IPS-15b (cell line): ENCODE results near the gene SLC66A1.

Source experiments
- H3K27me3 ChIP-seq: one replicate; pipeline ENCODE4 v1.6.1; 2013; ENCODE audit warnings: low read length; ENCODE audit not compliant: control insufficient read depth, insufficient read depth
- H3K36me3 ChIP-seq: one replicate; pipeline ENCODE4 v1.6.1; 2013; ENCODE audit warnings: low read length; ENCODE audit not compliant: control insufficient read depth, insufficient read depth
- H3K4me1 ChIP-seq: one replicate; pipeline ENCODE4 v1.6.1; 2013; ENCODE audit warnings: mild to moderate bottlenecking, low read length; ENCODE audit not compliant: control insufficient read depth, insufficient read depth
- H3K4me3 ChIP-seq: one replicate; pipeline ENCODE4 v1.5.1; 2013; ENCODE audit warnings: low read depth, low read length
- H3K9ac ChIP-seq: one replicate; pipeline ENCODE4 v1.6.1; 2013; ENCODE audit warnings: low read depth, mild to moderate bottlenecking, low read length
- H3K9me3 ChIP-seq: one replicate; pipeline ENCODE4 v1.6.1; 2013; ENCODE audit warnings: mild to moderate bottlenecking, low read length; ENCODE audit not compliant: control insufficient read depth, insufficient read depth

The SLC66A1 gene

GRCh38 chr1:19317126-19317910, 5.2 kb downstream of the SLC66A1 start:
- no peak overlapping the region for H3K9ac ChIP-seq
- no peak overlapping the region for H3K4me3 ChIP-seq
- H3K36me3 ChIP-seq = no peaks in the 10 kb centered on the region
- H3K9me3 ChIP-seq = no peaks in the 10 kb centered on the region
- no peaks in the 10 kb centered on the region for H3K27me3 ChIP-seq
- H3K4me1 ChIP-seq = peaks cover 4% of the 10 kb centered on the region

GRCh38 chr1:19319196-19319595, 7.1 kb downstream of the SLC66A1 start:
- Histone ChIP-seq H3K4me1 (peaks cover 4% of the 10 kb centered on the region), H3K4me3 (no peak overlapping the region), H3K9me3 (no peaks in the 10 kb centered on the region)

GRCh38 chr1:19321071-19321470, 8.9 kb downstream of the SLC66A1 start:
- Histone ChIP-seq H3K9ac (no peak overlapping the region), H3K9me3 (no peaks in the 10 kb centered on the region), H3K27me3 (no peaks in the 10 kb centered on the region), H3K4me3 (no peak overlapping the region), H3K36me3 (peaks cover 8% of the 10 kb centered on the region), H3K4me1 (peaks cover 4% of the 10 kb centered on the region)

More at GRCh38 chr1:19319196-19319595, 7.1 kb downstream of the SLC66A1 start:
- Histone ChIP-seq H3K27me3 (no peaks in the 10 kb centered on the region), H3K9ac (no peak overlapping the region), H3K36me3 (no peaks in the 10 kb centered on the region)

GRCh38 chr1:19322481-19322880, 10.4 kb downstream of the SLC66A1 start:
- H3K27me3 ChIP-seq = no peaks in the 10 kb centered on the region
- H3K4me3 ChIP-seq = no peak overlapping the region
- no peaks in the 10 kb centered on the region for H3K4me1 ChIP-seq
- peaks cover 15% of the 10 kb centered on the region for H3K36me3 ChIP-seq
- no peaks in the 10 kb centered on the region for H3K9me3 ChIP-seq
- H3K9ac ChIP-seq = no peak overlapping the region

- no peaks in the 10 kb centered on the region for H3K4me1 ChIP-seq
- H3K9ac ChIP-seq = no peak overlapping the region
- no peaks in the 10 kb centered on the region for H3K9me3 ChIP-seq
- peaks cover 24% of the 10 kb centered on the region for H3K36me3 ChIP-seq
- no peak overlapping the region for H3K4me3 ChIP-seq
- no peaks in the 10 kb centered on the region for H3K27me3 ChIP-seq
Measured at GRCh38 chr1:19323987-19324664, 12.0 kb downstream of the SLC66A1 start.

GRCh38 chr1:19324665-19324990, 12.5 kb downstream of the SLC66A1 start:
- Histone ChIP-seq H3K9ac (no peak overlapping the region), H3K27me3 (no peaks in the 10 kb centered on the region), H3K4me3 (no peak overlapping the region), H3K4me1 (no peaks in the 10 kb centered on the region), H3K9me3 (no peaks in the 10 kb centered on the region), H3K36me3 (peaks cover 24% of the 10 kb centered on the region)

- Histone ChIP-seq H3K4me3 (no peak overlapping the region), H3K4me1 (no peaks in the 10 kb centered on the region), H3K9ac (no peak overlapping the region), H3K9me3 (no peaks in the 10 kb centered on the region), H3K27me3 (no peaks in the 10 kb centered on the region), H3K36me3 (peaks cover 24% of the 10 kb centered on the region)
Measured at GRCh38 chr1:19325368-19325957, 13.3 kb downstream of the SLC66A1 start.

GRCh38 chr1:19325958-19326747, 14.0 kb downstream of the SLC66A1 start:
- no peak overlapping the region for H3K4me3 ChIP-seq
- no peaks in the 10 kb centered on the region for H3K4me1 ChIP-seq
- H3K27me3 ChIP-seq = no peaks in the 10 kb centered on the region
- peaks cover 24% of the 10 kb centered on the region for H3K36me3 ChIP-seq
- no peak overlapping the region for H3K9ac ChIP-seq
- no peaks in the 10 kb centered on the region for H3K9me3 ChIP-seq

GRCh38 chr1:19326748-19327065, 14.6 kb downstream of the SLC66A1 start:
- Histone ChIP-seq H3K27me3 (no peaks in the 10 kb centered on the region), H3K4me3 (no peak overlapping the region), H3K36me3 (peaks cover 24% of the 10 kb centered on the region), H3K9ac (no peak overlapping the region), H3K4me1 (no peaks in the 10 kb centered on the region), H3K9me3 (no peaks in the 10 kb centered on the region)

GRCh38 chr1:19327301-19327700, 15.2 kb downstream of the SLC66A1 start:
- H3K27me3 ChIP-seq = no peaks in the 10 kb centered on the region
- H3K4me3 ChIP-seq = no peak overlapping the region
- H3K9me3 ChIP-seq = no peaks in the 10 kb centered on the region
- H3K9ac ChIP-seq = no peak overlapping the region
- peaks cover 24% of the 10 kb centered on the region for H3K36me3 ChIP-seq
- H3K4me1 ChIP-seq = no peaks in the 10 kb centered on the region

- no peaks in the 10 kb centered on the region for H3K4me1 ChIP-seq
- no peaks in the 10 kb centered on the region for H3K9me3 ChIP-seq
- H3K36me3 ChIP-seq = peaks cover 24% of the 10 kb centered on the region
- H3K4me3 ChIP-seq = no peak overlapping the region
- no peak overlapping the region for H3K9ac ChIP-seq
- H3K27me3 ChIP-seq = no peaks in the 10 kb centered on the region
Measured at GRCh38 chr1:19327736-19328135, 15.6 kb downstream of the SLC66A1 start.
